ENCODE measurements around the gene WNT4.

WNT4 gene

DNA sequence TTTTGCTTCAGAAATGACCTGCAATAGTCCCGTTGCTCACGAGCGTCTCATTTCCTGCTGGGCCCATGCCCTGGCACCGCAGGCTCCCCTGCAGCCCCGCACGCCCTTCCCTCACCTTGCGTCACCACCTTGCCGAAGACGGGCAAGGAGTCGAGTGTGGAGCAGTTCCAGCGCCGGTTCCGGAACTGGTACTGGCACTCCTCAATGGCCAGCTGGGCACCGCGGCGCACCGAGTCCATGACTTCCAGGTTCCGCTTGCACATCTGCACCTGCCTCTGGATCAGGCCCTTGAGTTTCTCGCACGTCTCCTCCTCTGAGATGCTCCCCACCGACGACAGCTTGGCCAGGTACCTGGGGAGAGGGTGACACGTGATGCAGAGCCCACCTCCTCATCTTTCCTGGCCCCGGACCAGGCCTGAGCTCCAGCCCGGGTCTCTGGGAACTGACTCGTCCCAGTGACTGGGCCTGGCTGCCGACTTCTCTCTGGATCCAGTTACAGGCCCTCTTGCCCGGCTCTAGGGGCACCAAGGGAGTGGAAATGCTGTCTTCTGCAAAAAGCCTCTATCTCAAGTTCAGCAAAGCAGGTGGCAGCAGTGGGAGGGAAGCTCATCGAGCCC is 13.3 kb downstream of the WNT4 start:
- no peak for DNase-seq (ENCODE audit: low spot score)

DNA sequence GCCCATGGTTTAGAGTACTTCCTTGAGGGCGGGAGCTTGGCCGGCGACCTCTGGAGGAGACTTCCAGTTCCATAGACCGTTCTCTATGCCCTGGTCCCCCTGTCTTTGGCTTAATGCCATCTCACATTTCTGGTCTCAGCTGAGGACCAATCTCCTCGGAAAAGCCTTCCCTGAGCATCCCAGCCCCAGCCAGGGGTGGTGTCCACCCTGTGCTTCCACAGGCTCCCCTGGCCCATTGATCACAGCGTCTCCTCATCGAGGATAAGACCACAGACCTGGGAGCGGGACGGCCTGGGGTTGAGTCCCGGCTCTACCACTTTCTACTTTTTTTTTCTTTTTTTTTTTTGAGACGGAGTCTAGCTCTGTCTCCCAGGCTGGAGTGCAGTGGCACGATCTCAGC is 14.5 kb downstream of the WNT4 start:
- no peak for DNase-seq (ENCODE audit: low spot score)

- DNase-seq (ENCODE audit: low spot score): no peak
Measured at GRCh38 chr1:22127731-22128130, 15.2 kb downstream of the WNT4 start.

- no peak for DNase-seq (ENCODE audit: low spot score)
Measured at GRCh38 chr1:22127248-22127647, 15.6 kb downstream of the WNT4 start.

DNA sequence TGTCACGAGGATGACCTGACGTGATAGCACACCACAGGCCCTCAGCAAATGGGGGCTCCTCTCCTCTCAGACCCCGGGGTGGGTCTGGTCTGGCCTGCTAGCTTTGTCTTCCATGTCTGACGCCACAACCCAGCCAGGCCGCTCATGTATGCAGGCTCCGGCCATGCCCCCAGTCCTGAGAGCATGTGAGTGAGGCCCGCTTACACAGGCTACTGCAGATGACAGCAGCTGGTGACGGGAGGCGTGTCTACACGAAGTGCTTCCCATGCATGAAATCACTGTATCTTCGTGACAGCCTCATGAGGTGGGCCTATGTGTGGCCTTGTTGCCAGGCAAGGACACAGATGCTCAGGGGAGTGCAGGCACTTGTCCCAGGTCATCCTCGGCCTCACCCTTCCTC is 16.4 kb downstream of the WNT4 start:
- no peak for DNase-seq (ENCODE audit: low spot score)

GRCh38 chr1:22124592-22125229 is 18.2 kb downstream of the WNT4 start:
- no peak for DNase-seq (ENCODE audit: low spot score)

- DNase-seq (ENCODE audit: low spot score): no peak
Measured at GRCh38 chr1:22123901-22124404, 18.9 kb downstream of the WNT4 start.

DNA sequence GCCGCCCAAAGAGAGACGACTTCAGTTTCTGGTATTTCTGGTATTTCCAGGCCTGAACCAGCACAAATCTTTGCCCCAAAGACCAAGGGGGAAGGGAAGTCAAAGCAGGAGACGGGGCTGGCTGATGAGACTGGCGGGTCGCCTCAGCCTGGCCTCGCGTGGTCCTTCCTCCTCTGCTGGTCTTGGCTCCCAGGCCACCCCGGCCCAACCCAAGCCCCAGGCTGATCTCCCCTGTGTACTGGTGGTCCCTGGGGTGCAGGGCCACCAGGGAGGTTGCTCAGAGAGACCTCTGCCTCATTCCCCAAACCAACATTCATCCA is 19.9 kb downstream of the WNT4 start:
- no peak for DNase-seq (ENCODE audit: low spot score)

DNA sequence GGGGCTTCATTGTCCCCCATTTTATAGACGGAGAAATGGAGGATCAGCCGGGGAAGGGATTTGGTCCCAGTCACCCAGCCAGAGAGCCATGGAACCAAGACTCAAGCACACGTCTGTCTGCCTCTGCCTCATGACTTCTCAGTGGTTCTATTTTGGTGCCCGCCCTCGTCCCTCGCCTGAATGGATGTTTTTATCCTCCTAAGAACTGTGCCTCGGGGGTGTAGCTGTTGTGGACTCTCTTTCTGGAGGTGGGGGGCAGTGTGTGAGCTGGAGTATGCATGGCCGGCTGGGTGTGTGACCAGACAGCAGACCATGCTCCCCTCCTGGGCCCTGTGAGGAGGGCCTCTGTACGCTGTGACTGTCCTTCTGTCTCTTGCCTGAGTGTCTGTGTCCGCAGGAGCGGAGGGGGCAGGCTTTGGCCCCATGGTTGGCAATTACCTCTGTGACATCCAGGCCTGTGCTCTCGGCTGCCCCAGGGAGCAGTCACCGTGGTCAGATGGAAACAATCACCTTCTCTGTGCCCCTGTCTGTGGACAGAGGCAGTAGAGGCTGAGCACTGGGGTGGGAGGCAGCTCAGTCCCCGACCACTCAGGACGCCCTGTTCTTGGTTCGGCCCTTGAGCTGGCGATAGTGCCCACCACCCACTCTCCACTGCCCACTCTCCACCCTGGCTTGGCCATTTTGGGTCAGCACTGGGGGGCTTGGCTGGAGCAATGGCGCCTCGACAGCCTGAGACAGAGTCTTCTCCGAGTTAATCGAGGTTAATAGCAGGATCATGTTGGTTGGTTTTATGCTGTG is 20.4 kb downstream of the WNT4 start:
- no peak for DNase-seq (ENCODE audit: low spot score)

DNA sequence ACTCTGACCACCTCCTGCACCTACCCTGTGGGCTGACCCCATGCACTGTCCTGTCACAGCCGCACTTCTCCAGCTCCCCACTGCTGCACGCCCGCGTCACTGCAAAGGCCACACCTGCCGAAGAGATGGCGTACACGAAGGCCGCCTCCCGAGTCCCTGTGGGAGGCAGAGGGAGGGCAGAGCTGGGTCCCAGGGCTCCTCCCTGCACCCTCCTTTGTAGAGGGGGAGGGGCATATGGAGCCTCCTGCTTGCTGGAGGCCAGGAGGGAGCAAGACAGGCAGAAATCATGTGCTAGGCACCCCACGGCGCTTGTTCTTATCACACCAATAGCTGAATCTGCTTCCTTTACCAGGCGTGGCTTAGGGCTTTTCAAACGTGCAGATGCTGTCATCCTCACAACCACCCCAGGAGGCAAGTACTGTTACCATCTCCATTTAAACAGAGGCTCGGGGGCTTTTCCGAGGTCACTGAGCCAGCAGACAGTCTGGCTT is 21.4 kb downstream of the WNT4 start:
- DNase-seq (ENCODE audit: low spot score): no peak

DNA sequence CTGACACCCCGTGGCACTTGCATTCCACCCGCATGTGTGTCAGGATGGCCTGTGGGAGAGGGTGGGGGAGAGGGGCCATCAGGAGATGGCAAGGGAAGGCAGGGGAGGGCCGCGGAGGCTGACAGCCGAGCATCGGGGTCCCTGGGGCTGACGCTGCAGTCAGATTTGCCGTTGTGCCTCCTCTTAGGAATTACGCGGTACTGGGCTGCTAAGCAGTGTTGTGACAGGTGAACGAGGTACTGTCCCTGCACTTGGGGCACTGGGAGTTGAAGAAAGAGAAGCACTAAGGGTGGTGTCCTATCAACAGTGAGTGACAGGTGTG is 22.5 kb downstream of the WNT4 start:
- DNase-seq (ENCODE audit: low spot score): no peak

DNA sequence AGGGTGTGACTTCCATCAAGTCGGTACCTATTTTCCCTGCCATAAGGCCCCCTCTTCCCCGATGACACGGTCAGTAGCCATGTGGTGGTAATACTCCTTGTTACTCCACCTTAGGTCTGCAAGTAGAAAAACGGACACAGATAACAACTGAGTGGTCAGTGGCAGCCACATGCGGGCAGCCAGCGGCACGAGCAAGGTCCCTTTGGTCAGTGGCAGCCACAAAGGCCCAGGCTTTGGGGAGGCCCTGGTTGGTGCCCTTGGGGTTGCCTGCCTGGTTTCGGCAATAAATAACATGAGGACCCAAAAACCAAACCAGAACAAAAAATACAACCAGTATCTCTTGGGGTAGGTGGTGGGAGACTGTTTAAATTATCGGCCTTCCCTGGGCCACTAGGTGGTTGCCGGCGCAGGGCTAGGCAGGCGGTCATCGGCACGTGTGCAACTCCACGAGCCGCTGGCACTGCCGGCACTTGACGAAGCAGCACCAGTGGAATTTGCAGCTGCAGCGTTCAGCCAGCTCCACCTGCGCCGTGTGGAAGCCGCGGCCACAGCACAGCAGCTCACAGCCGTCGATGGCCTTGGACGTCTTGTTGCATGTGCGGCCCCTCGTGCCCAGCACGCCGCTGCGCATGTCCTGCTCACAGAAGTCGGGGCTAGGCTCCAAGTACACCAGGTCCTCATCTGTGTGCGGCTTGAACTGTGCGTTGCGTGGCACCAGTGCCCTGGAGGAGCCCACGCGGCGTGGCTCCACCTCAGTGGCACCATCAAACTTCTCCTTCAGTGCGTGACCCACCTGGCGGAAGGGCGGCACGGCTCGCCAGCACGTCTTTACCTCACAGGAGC is 23.1 kb downstream of the WNT4 start:
- no peak for DNase-seq (ENCODE audit: low spot score)

DNA sequence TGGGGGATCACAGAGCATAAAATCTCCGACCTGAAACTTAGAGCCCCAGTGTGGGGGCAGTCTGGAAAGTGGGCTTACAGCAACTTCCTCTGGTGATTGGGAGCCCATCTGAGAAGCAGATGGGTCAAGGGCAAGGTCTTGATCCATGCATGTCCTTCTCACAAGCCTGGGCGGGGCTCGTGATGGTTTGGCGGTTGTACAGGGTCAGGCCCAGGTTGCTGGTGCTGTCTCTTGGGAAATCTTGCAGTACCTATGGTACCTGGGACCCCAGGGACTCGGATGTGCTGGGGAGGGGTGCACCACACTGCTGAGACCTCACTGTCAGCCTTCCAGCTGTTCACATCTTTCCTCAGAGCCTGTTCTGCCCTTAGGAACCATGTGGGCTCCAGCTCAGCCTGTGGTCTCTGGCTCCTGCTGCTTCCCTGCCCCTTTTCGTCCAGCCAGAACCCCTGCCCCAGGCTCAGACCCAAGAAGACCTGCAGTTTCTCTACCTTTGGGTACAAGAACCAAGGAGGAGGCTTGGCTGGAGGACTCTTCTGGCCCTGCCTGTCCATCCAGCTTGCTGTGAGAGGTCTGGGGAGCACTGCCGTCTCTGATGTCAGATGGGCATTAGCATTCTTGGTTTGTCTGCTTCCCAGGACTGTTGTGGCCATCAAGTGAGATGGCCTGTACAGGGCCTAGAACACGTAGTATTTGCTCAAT is 24.5 kb downstream of the WNT4 start:
- DNase-seq (ENCODE audit: low spot score): no peak

DNA sequence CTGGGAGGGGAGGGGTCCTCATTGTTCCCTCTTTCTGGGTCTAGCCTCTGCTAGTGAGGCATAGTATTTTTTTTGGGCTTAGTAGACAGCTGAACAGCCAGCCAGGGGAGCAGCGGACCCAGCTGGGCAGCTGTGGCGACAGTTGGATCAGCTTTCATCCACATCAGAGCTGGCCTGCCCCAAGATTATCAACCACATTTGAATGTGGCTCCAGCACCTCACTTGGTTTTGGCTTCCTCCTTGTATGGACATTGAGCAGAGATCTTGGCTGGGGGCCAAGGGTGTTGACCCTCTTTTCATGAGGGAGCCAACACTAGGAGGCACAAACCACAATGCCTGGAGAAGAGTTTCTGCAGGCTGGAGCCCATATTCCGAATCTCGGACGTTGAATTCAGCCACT is 25.0 kb downstream of the WNT4 start:
- DNase-seq (ENCODE audit: low spot score): no peak

DNA sequence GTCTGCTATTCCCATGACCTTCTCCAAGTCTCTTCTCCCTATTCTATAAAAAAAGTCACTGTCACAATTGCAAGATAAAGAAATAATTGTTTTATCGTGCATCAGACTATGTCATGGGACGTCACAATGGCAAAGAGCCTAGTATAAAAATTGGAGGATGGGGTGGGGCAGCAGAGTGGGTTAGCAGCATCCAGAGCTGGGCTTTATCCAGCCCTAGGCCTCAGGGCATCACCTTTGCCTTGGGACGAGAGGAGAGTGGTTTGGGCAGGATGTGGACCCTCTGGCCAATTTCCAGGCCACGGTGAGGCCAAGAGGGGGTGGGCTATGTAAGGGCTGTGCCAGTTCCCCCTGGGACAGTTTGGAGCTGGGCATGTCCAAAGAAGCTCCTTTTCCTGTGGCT is 25.7 kb downstream of the WNT4 start:
- no peak for DNase-seq (ENCODE audit: low spot score)

DNA sequence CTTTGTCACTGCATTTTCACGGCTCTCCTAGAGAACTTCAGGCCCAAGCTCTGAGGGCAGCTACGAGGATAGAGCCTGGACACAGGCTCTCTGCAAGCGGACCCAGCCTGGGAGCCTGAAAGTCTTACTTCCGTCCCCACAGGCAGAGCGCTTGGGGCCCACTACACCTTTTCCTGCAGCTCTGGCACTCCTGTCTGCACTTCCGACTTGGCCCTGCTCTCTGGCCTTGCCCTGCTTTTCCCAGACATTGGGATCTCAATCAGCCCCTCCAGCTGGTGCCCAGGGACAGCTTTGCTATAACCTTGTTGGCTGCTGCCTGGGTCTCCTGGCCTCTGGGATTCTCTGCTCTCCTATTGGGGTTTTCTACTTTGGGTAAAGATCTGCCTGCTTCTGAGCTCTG is 27.6 kb downstream of the WNT4 start:
- no peak for DNase-seq (ENCODE audit: low spot score)

- no peak for DNase-seq (ENCODE audit: low spot score)
Measured at GRCh38 chr1:22114083-22115012, 28.5 kb downstream of the WNT4 start.

DNA sequence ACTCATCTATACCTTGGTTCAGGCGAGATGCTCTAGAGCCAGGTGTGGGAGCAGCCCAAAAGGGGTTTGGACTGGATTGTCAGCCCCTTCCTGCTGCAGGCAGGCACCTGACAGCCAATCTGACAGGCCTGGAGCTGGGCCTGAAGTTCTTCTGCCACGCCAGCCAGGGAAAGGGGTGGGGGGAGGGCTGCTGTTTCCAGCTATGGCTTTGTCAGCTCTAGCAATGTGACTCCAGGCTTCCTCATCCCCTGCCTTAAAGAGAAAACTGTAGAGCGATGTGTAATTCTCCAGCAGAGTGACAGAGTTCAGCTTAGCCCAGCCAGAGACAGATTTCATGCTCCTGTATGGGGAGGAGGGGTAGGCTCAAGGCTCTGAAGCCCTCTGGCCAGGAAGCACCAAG is 30.3 kb downstream of the WNT4 start:
- DNase-seq (ENCODE audit: low spot score): no peak

- no peak for DNase-seq (ENCODE audit: low spot score)
Measured at GRCh38 chr1:22111620-22112019, 31.3 kb downstream of the WNT4 start.

DNA sequence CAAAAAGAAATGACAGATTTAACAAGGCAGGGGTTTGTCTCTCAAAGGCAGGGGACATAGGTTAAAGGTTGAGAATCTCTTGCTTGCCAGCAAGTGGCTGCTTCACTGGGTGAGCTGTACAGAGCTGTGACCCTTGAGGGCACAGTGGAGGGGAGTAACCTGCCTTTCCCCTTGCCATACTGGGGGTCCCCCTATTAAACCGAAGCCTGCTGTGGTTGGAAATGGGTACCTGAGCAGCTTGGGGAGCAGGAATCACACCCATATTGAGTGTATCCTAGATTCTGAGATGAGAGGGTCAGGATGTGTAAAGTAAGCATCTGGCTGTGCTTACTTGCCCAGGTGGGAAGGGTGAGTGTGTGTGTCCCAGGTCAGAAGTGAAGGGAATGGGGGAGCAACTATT is 31.8 kb downstream of the WNT4 start:
- no peak for DNase-seq (ENCODE audit: low spot score)

DNA sequence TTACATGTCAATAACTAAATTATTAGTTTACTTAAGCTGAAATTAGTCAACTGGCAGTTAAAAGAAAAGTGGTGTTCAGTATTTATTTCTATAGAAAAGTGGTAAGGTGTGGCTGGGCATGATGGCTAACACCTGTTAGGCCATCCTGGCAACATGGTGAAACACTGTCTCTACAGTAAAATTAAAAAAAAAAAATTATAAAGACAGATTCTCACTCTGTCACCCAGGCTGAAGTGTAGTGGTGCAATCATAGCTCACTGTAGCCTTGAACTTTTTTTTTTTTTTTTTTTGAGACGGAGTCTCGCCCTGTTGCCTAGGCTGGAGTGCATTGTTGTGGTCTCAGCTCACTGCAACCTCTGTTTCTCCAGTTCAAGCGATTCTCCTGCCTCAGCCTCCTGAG is 32.9 kb downstream of the WNT4 start:
- no peak for DNase-seq (ENCODE audit: low spot score)

Data from HuH-7.5 (cell line).